HepG2 (cell line): ENCODE measurements around the gene TAS1R3. TPM values are rescaled to one million over a fixed set of nuclear protein-coding genes. Genes with fewer than 3 reads are reported as not detected.
A peak's percentile ranks its signal among the peaks of the same experiment; 100 is the strongest.

Experiments
- AKAP8 ChIP-seq: sonication (generic); formaldehyde crosslinking; IDR thresholded peaks from 2 replicates; pipeline ENCODE4 v1.5.1; 2020; ENCODE audit warnings: mild to moderate bottlenecking, missing genetic modification reagents
- CBX1 ChIP-seq: IDR thresholded peaks from one replicate; pipeline ENCODE4 v1.6.1; 2016; ENCODE audit warnings: antibody characterized with exemption, low read depth
- CEBPB ChIP-seq: IDR thresholded peaks from 2 replicates; pipeline ENCODE4 v1.6.1; 2011; ENCODE audit warnings: low read depth, low read length, improper control_type of control experiment, borderline replicate concordance
- NRL ChIP-seq: sonication (generic); formaldehyde crosslinking; IDR thresholded peaks from 2 replicates; pipeline ENCODE4 v1.5.0; 2020; ENCODE audit warnings: missing genetic modification reagents, mild to moderate bottlenecking, moderate library complexity, borderline replicate concordance
- PBX2 ChIP-seq: IDR thresholded peaks from 2 replicates; pipeline ENCODE4 v1.6.1; 2016; ENCODE audit warnings: control low read depth
- SETDB1 ChIP-seq: sonication (generic); formaldehyde crosslinking; IDR thresholded peaks from 2 replicates; pipeline ENCODE4 v1.5.1; 2020; ENCODE audit warnings: missing genetic modification reagents, mild to moderate bottlenecking, borderline replicate concordance
- ZHX1 ChIP-seq: sonication (generic); formaldehyde crosslinking; IDR thresholded peaks from 2 replicates; pipeline ENCODE4 v1.8.1; 2022; ENCODE audit warnings: low read depth, mild to moderate bottlenecking, missing genetic modification reagents
- ZKSCAN5 ChIP-seq: sonication (generic); formaldehyde crosslinking; IDR thresholded peaks from 2 replicates; pipeline ENCODE4 v1.5.1; 2020; ENCODE audit warnings: mild to moderate bottlenecking, missing genetic modification reagents
- ZNF407 ChIP-seq: sonication (generic); formaldehyde crosslinking; IDR thresholded peaks from one replicate; pipeline ENCODE4 v1.5.1; 2020; ENCODE audit warnings: mild to moderate bottlenecking, missing genetic modification reagents; ENCODE audit errors: not compliant biosample characterization
- ZXDC ChIP-seq: sonication (generic); formaldehyde crosslinking; IDR thresholded peaks from 2 replicates; pipeline ENCODE4 v1.5.0; 2020; ENCODE audit warnings: mild to moderate bottlenecking, missing genetic modification reagents
- polyA plus RNA-seq, 8 experiments: library from polyadenylated mRNA; depleted of rRNA in 3 of 8; stranded (reverse) in 7 of 8; unstranded in 1 of 8; fragments of >200 nt; fragmentation: Illumina TruSeq in 4 of 8; extraction: Trizol in 4 of 8; gene quantifications; 2 replicates each; pipeline versions ENCODE4 v1.2.1 to v1.2.3, GENCODE V29; 2011 to 2016; ENCODE audit warnings: low read depth in 4 of 8, missing spikeins in 1 of 8, mixed read lengths in 1 of 8; ENCODE audit not compliant: insufficient read depth in 1 of 8
- total RNA-seq, 5 experiments: library from RNA; depleted of rRNA; stranded (reverse); fragments of >200 nt; fragmentation: Illumina TruSeq; extraction: Trizol; gene quantifications; 2 replicates each; pipeline ENCODE4 v1.2.3, GENCODE V29; 2016; ENCODE audit warnings: low read depth in 1 of 5

The TAS1R3 gene
- total and polyA plus RNA-seq, 2 of the 13 experiments (the other 11 are each of a cell fraction or from before 2014, with no cell fraction given), result 0.13 to 0.15 TPM

- peak; percentile 72 for TF ChIP-seq NRL (CRISPR knock-in tag)
- TF ChIP-seq PBX2, result no peak
- peak; percentile 80; the same call in 1 of the 2 replicates for TF ChIP-seq ZXDC (CRISPR knock-in tag)
- peak; percentile 46 for TF ChIP-seq CBX1
- TF ChIP-seq ZHX1 (CRISPR knock-in tag), result peak; percentile 62; the same call in 1 of the 2 replicates
- TF ChIP-seq ZKSCAN5 (CRISPR knock-in tag), result no peak
- TF ChIP-seq AKAP8, result peak; percentile 95
- no peak for TF ChIP-seq SETDB1
- no peak for TF ChIP-seq CEBPB
- TF ChIP-seq ZNF407 (CRISPR knock-in tag), result no peak
Measured at GRCh38 chr1:1306661-1307260, 24.3 kb upstream of the TAS1R3 start (continued).
